ENCODE data around the gene ELMO1. TPM values are rescaled to one million over a fixed set of nuclear protein-coding genes. Genes with fewer than 3 reads are reported as not detected.

ELMO1 gene
- total RNA-seq, 2 donors from 2014 or later, result 66.0 to 72.2 TPM

GRCh38 chr7:36941359-36941758 lies 507.3 kb downstream of the ELMO1 start:
- H3K4me3 ChIP-seq, result no peak overlapping the region
- no peak for TF ChIP-seq CTCF (IDR thresholded peaks at IDR 0.05)
- ATAC-seq (ENCODE audit: insufficient number of reproducible peaks, low FRiP score, low read depth) (no peak), DNase-seq (ENCODE audit: low spot score) (no peak)
- H3K9me3 ChIP-seq, result peaks cover 41% of the 10 kb centered on the region
- H3K36me3 ChIP-seq, result peaks cover 3% of the 10 kb centered on the region
- H3K27ac ChIP-seq, result no peak overlapping the region
- no peaks in the 10 kb centered on the region for H3K27me3 ChIP-seq (replicated peaks; ENCODE audit: insufficient read depth)
- peaks cover 0 to 10% of the 10 kb centered on the region in 2 donors for H3K4me1 ChIP-seq (ENCODE audit: control insufficient read depth in 1 of 2, low read depth in 2 of 2)

GRCh38 chr7:36939816-36940215 lies 508.8 kb downstream of the ELMO1 start:
- no peak for DNase-seq (ENCODE audit: low spot score)
- no peak overlapping the region for H3K27ac ChIP-seq
- no peak for ATAC-seq (ENCODE audit: insufficient number of reproducible peaks, low FRiP score, low read depth)
- H3K4me1 ChIP-seq (ENCODE audit: control insufficient read depth in 1 of 2, low read depth in 2 of 2), result no peaks in the 10 kb centered on the region
- peaks cover 6% of the 10 kb centered on the region for H3K36me3 ChIP-seq
- H3K9me3 ChIP-seq, result peaks cover 42% of the 10 kb centered on the region
- H3K4me3 ChIP-seq, result no peak overlapping the region
- no peaks in the 10 kb centered on the region for H3K27me3 ChIP-seq (replicated peaks; ENCODE audit: insufficient read depth)
- no peak for TF ChIP-seq CTCF (IDR thresholded peaks at IDR 0.05)

- H3K27me3 ChIP-seq (replicated peaks; ENCODE audit: insufficient read depth), result no peaks in the 10 kb centered on the region
- H3K4me1 ChIP-seq (ENCODE audit: control insufficient read depth in 1 of 2, low read depth in 2 of 2), result no peaks in the 10 kb centered on the region
- ATAC-seq (ENCODE audit: insufficient number of reproducible peaks, low FRiP score, low read depth) (no peak), DNase-seq (ENCODE audit: low spot score) (no peak)
- H3K4me3 ChIP-seq, result no peak overlapping the region
- no peak overlapping the region for H3K27ac ChIP-seq
- no peak for TF ChIP-seq CTCF (IDR thresholded peaks at IDR 0.05)
- H3K36me3 ChIP-seq, result peaks cover 6% of the 10 kb centered on the region
- peaks cover 42% of the 10 kb centered on the region for H3K9me3 ChIP-seq
Observed at GRCh38 chr7:36937754-36938563, 510.7 kb downstream of the ELMO1 start.

- Histone ChIP-seq H3K4me1 (ENCODE audit: control insufficient read depth in 1 of 2, low read depth in 2 of 2) (no peaks in the 10 kb centered on the region), H3K4me3 (no peak overlapping the region), H3K9me3 (peaks cover 4% of the 10 kb centered on the region), H3K36me3 (peaks cover 3% of the 10 kb centered on the region), H3K27me3 (replicated peaks; ENCODE audit: insufficient read depth) (no peaks in the 10 kb centered on the region), H3K27ac (no peak overlapping the region)
- DNase-seq (ENCODE audit: low spot score) (no peak), ATAC-seq (ENCODE audit: insufficient number of reproducible peaks, low FRiP score, low read depth) (no peak)
- no peak for TF ChIP-seq CTCF (IDR thresholded peaks at IDR 0.05)
Observed at GRCh38 chr7:36931892-36932291, 516.8 kb downstream of the ELMO1 start.

- DNase-seq (ENCODE audit: low spot score), result no peak
- ATAC-seq (ENCODE audit: insufficient number of reproducible peaks, low FRiP score, low read depth), result no peak
- no peak for TF ChIP-seq CTCF (IDR thresholded peaks at IDR 0.05)
- no peak overlapping the region for H3K4me3 ChIP-seq
- no peaks in the 10 kb centered on the region for H3K27me3 ChIP-seq (replicated peaks; ENCODE audit: insufficient read depth)
- H3K4me1 ChIP-seq (ENCODE audit: control insufficient read depth in 1 of 2, low read depth in 2 of 2), result peaks cover 0 to 9% of the 10 kb centered on the region in 2 donors
- no peaks in the 10 kb centered on the region for H3K9me3 ChIP-seq
- H3K36me3 ChIP-seq, result no peaks in the 10 kb centered on the region
- no peak overlapping the region for H3K27ac ChIP-seq
Observed at GRCh38 chr7:36929791-36930190, 518.9 kb downstream of the ELMO1 start.

Measured in thoracic aorta (tissue), 2 donors.